Stomach (tissue), 4 donors: ENCODE results near the gene EXT2.

Experiments used
- CTCF ChIP-seq, 7 experiments: fragments of 450-650 bp in 4 of 7; fragments of 200-600 bp in 3 of 7; sonication (generic) in 3 of 7; IDR thresholded peaks; one replicate each; pipeline ENCODE4 v1.5.1; 2016 to 2019; ENCODE audit warnings: antibody characterized with exemption in 7 of 7, control low read depth in 2 of 7, mild to moderate bottlenecking in 1 of 7
- EP300 ChIP-seq: sonication (generic); formaldehyde crosslinking; IDR thresholded peaks from one replicate; pipeline ENCODE4 v1.6.1; 2017; ENCODE audit warnings: antibody characterized with exemption
- POLR2A ChIP-seq, 4 donors: fragments of 450-650 bp; IDR thresholded peaks; one replicate each; pipeline ENCODE4 v1.6.1; 2016; ENCODE audit warnings: antibody characterized with exemption in 4 of 4, control low read depth in 2 of 4, mild to moderate bottlenecking in 1 of 4, moderate library complexity in 1 of 4
- POLR2AphosphoS5 ChIP-seq, 3 donors: sonication (generic); formaldehyde crosslinking; IDR thresholded peaks; one replicate each; pipeline ENCODE4 v1.6.1; 2016; ENCODE audit warnings: antibody characterized with exemption in 3 of 3

GRCh38 chr11:44120169-44120568, 24.7 kb downstream of the EXT2 start:
- TF ChIP-seq CTCF (IDR thresholded peaks at IDR 0.05): no peak
- TF ChIP-seq POLR2A (IDR thresholded peaks at IDR 0.05): no peak
- TF ChIP-seq EP300: no peak
- no peak for TF ChIP-seq POLR2AphosphoS5 (IDR thresholded peaks at IDR 0.05)
